ENCODE measurements around the gene LHX3. TPM values are rescaled to one million over a fixed set of nuclear protein-coding genes. Genes with fewer than 3 reads are reported as not detected.

LHX3 gene
- total RNA-seq (2014; rRNA removed; shearing (Covaris generic)) = 0.07 TPM in 1 of 2 replicates, not detected in the other

GRCh38 chr9:136204838-136205706, at the start of gene LHX3:
LHX3 (minus strand) TSS chr9:136205128; CDS start chr9:136205012, 116 bp downstream.
- peaks cover 52% of the 10 kb centered on the region for H3K27me3 ChIP-seq (ENCODE audit: control insufficient read depth, insufficient read depth, low read length)
- no peaks in the 10 kb centered on the region for H3K36me3 ChIP-seq (replicated peaks; ENCODE audit: control insufficient read depth, insufficient read depth, low read length)
- DNase-seq = peak; percentile 99
- H3K4me3 ChIP-seq (ENCODE audit: insufficient read depth, low read depth, low read length) = no peak within 1 kb of the TSS

GRCh38 chr9:136253246-136254130, 48.6 kb upstream of the LHX3 start:
- DNase-seq = no peak
- H3K27me3 ChIP-seq (ENCODE audit: control insufficient read depth, insufficient read depth, low read length) = no peaks in the 10 kb centered on the region
- H3K36me3 ChIP-seq (replicated peaks; ENCODE audit: control insufficient read depth, insufficient read depth, low read length) = no peaks in the 10 kb centered on the region
- H3K4me3 ChIP-seq (ENCODE audit: insufficient read depth, low read depth, low read length) = no peak overlapping the region

GRCh38 chr9:136252846-136253245, 47.9 kb upstream of the LHX3 start:
- no peak for DNase-seq
- Histone ChIP-seq H3K36me3 (replicated peaks; ENCODE audit: control insufficient read depth, insufficient read depth, low read length) (no peaks in the 10 kb centered on the region), H3K4me3 (ENCODE audit: insufficient read depth, low read depth, low read length) (no peak overlapping the region), H3K27me3 (ENCODE audit: control insufficient read depth, insufficient read depth, low read length) (no peaks in the 10 kb centered on the region)

- Histone ChIP-seq H3K4me3 (ENCODE audit: insufficient read depth, low read depth, low read length) (no peak overlapping the region), H3K36me3 (replicated peaks; ENCODE audit: control insufficient read depth, insufficient read depth, low read length) (no peaks in the 10 kb centered on the region), H3K27me3 (ENCODE audit: control insufficient read depth, insufficient read depth, low read length) (no peaks in the 10 kb centered on the region)
- DNase-seq = no peak
Measured at GRCh38 chr9:136252281-136252680, 47.4 kb upstream of the LHX3 start.

DNA sequence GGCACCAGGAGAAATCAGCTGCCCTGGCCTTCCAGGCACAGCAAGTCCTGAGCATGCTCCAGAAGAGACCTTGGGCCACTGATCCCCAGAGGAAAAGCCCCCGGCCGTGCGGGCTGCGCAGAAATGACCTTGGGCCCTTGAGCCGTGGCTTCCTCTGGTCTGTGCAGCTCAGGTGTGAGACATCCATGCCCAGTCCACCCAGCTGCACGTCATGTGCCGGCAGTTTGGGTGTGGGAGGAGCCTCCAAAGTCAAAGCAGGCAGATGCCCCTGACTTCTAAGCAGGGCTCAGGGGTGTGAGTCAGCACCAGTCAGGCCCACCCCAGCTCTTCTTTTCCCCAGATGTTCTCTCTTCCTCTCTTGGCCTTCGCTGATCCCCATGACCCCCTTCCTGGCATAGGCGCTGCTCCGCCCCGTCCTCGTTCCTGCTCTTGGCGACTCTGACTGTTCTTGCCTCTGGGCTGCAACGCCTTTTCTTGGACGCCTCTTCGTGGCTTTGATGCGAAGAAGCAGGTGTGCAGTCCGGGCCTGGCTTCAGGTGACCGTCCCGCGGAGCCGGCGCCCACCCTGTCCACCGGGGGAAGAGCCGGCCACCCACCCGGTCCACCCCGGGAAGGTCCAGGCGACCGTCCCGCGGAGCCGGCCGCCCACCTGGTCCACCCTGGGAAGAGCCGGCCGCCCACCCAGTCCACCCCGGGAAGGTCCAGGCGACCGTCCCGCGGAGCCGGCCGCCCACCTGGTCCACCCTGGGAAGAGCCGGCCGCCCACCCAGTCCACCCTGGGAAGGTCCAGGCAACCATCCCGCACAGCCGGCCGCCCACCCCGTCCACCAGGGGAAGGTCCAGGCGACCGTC, 46.6 kb upstream of the LHX3 start:
- DNase-seq = no peak
- H3K4me3 ChIP-seq (ENCODE audit: insufficient read depth, low read depth, low read length) = no peak overlapping the region
- peaks cover 3% of the 10 kb centered on the region for H3K27me3 ChIP-seq (ENCODE audit: control insufficient read depth, insufficient read depth, low read length)
- no peaks in the 10 kb centered on the region for H3K36me3 ChIP-seq (replicated peaks; ENCODE audit: control insufficient read depth, insufficient read depth, low read length)

DNA sequence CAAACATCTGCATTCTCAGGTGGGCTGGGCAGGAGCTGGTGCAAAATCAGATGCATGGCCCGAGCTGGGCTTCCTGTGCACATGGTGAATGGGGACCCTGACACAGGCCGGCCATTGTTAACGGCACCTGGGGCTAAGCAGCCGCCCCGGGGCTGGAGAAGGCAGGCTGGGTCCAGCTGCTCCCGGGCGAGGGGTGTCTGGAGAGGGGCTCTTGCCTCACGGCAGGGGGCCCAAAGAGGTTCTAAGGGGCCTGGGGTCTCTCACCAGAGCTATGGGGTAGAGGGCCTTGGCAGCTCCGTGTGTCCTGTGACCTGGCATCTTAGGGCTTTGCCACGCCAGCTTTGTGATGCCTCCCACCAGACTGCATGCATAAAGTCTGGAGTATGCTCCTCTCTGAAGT, 45.7 kb upstream of the LHX3 start:
- no peak for DNase-seq
- Histone ChIP-seq H3K36me3 (replicated peaks; ENCODE audit: control insufficient read depth, insufficient read depth, low read length) (no peaks in the 10 kb centered on the region), H3K27me3 (ENCODE audit: control insufficient read depth, insufficient read depth, low read length) (peaks cover 3% of the 10 kb centered on the region), H3K4me3 (ENCODE audit: insufficient read depth, low read depth, low read length) (no peak overlapping the region)

GRCh38 chr9:136249877-136250559, 45.1 kb upstream of the LHX3 start:
- Histone ChIP-seq H3K36me3 (replicated peaks; ENCODE audit: control insufficient read depth, insufficient read depth, low read length) (no peaks in the 10 kb centered on the region), H3K27me3 (ENCODE audit: control insufficient read depth, insufficient read depth, low read length) (peaks cover 3% of the 10 kb centered on the region)
- no peak for DNase-seq

GRCh38 chr9:136248951-136249876, 44.3 kb upstream of the LHX3 start:
- DNase-seq = no peak
- Histone ChIP-seq H3K36me3 (replicated peaks; ENCODE audit: control insufficient read depth, insufficient read depth, low read length) (no peaks in the 10 kb centered on the region), H3K4me3 (ENCODE audit: insufficient read depth, low read depth, low read length) (no peak overlapping the region), H3K27me3 (ENCODE audit: control insufficient read depth, insufficient read depth, low read length) (peaks cover 3% of the 10 kb centered on the region)

More at GRCh38 chr9:136249877-136250559, 45.1 kb upstream of the LHX3 start:
- H3K4me3 ChIP-seq (ENCODE audit: insufficient read depth, low read depth, low read length) = no peak overlapping the region

DNA sequence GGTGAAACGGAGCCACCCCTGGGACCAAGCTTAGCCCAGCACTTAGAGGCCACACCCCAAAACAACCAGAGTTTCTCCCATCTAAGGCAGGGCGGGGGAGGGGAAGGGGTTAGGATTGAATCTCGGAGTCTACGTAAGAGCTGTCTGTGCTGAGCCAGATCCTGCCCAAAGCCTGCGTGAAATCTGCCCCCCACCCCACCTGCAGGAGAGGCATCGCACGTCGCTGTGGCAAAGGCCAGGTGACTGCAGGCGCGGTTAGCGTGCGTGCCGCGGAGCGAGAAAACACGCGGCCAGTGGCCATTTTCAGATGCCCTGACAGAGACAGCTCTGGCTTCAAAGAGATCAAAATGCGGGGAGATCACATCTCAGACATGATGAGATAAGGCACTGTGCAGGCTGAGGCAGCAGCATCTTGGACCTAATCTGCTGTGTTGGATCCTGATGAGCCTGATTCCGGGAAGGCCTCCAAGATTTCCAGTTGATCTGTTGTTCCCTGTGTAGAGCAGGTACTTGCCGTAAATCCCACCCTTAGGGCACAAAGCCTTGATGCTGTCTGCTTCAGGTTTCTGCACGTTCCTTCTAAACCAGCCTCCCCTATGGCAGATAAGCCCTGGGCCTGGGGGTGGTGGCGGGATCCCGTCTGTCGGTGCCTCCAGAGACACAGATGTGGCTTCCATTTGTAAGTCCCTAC, 43.2 kb upstream of the LHX3 start:
- Histone ChIP-seq H3K36me3 (replicated peaks; ENCODE audit: control insufficient read depth, insufficient read depth, low read length) (no peaks in the 10 kb centered on the region), H3K27me3 (ENCODE audit: control insufficient read depth, insufficient read depth, low read length) (peaks cover 3% of the 10 kb centered on the region), H3K4me3 (ENCODE audit: insufficient read depth, low read depth, low read length) (no peak overlapping the region)
- DNase-seq = no peak

- Histone ChIP-seq H3K27me3 (ENCODE audit: control insufficient read depth, insufficient read depth, low read length) (peaks cover 3% of the 10 kb centered on the region), H3K36me3 (replicated peaks; ENCODE audit: control insufficient read depth, insufficient read depth, low read length) (no peaks in the 10 kb centered on the region), H3K4me3 (ENCODE audit: insufficient read depth, low read depth, low read length) (no peak overlapping the region)
- no peak for DNase-seq
Measured at GRCh38 chr9:136247551-136247916, 42.6 kb upstream of the LHX3 start.

GRCh38 chr9:136246849-136247550, 42.1 kb upstream of the LHX3 start:
- Histone ChIP-seq H3K27me3 (ENCODE audit: control insufficient read depth, insufficient read depth, low read length) (peaks cover 3% of the 10 kb centered on the region), H3K4me3 (ENCODE audit: insufficient read depth, low read depth, low read length) (no peak overlapping the region), H3K36me3 (replicated peaks; ENCODE audit: control insufficient read depth, insufficient read depth, low read length) (no peaks in the 10 kb centered on the region)
- no peak for DNase-seq
